Activated naive CD4-positive, alpha-beta T cell treated with anti-CD3 and anti-CD28 coated beads for 36 hours (primary cell): ENCODE measurements around the gene TMED1. TPM values are rescaled to one million over a fixed set of nuclear protein-coding genes. Genes with fewer than 3 reads are reported as not detected.

Experiments used
- CTCF ChIA-PET: fragments of 350-600 bp; sonication (Branson Sonifier 250); formaldehyde crosslinking; loops from one replicate; lab custom pipeline; 2021; ENCODE audit warnings: antibody characterized with exemption; lab: Charles Lee
- DNase-seq: peaks from one replicate; pipeline ENCODE4 v3.0.0-alpha.2; 2020
- H3K27ac Mint-ChIP-seq: one replicate; pipeline ENCODE4 v1.8.0; 2021; ENCODE audit warnings: mild to moderate bottlenecking, mixed read lengths
- H3K27me3 Mint-ChIP-seq: one replicate; pipeline ENCODE4 v1.8.0; 2021; ENCODE audit warnings: low read depth, mixed read lengths
- H3K36me3 Mint-ChIP-seq: one replicate; pipeline ENCODE4 v1.8.0; 2021; ENCODE audit warnings: low read depth, mixed read lengths
- H3K4me1 Mint-ChIP-seq: one replicate; pipeline ENCODE4 v1.8.0; 2021; ENCODE audit warnings: low read depth, mixed read lengths
- H3K4me3 Mint-ChIP-seq: one replicate; pipeline ENCODE4 v1.8.0; 2021; ENCODE audit warnings: mild to moderate bottlenecking, moderate library complexity, mixed read lengths
- H3K9me3 Mint-ChIP-seq: one replicate; pipeline ENCODE4 v1.8.0; 2021; ENCODE audit warnings: mixed read lengths
- intact Hi-C: fragments of 100-400 bp; cut with micrococcal nuclease; formaldehyde crosslinking; loops from one replicate; pipeline ENCODE4 v1.15.1; 2023
- total RNA-seq, 2 experiments: library from RNA; stranded (reverse); gene quantifications; one replicate each; pipeline ENCODE4 v1.2.3, GENCODE V29; 2021

The TMED1 gene
- total RNA-seq, 2 experiments from 2014 or later, result 15.3 to 16.7 TPM

GRCh38 chr19:10828981-10829821, 6.8 kb downstream of the TMED1 start:
- no peaks in the 10 kb centered on the region for H3K4me1 Mint-ChIP-seq
- CTCF ChIA-PET, result interaction anchor here (0.6 to 1.8 kb wide), 5 partner anchors 36 to 183 kb away, joined by 3 to 6 read pairs (median 4); partner anchors contain the start of gene DNM2
- DNase-seq, result peak; percentile 44
- no peaks in the 10 kb centered on the region for H3K9me3 Mint-ChIP-seq
- H3K27ac Mint-ChIP-seq, result no peak overlapping the region
- H3K4me3 Mint-ChIP-seq, result no peak overlapping the region
- peaks cover 8% of the 10 kb centered on the region for H3K36me3 Mint-ChIP-seq
- intact Hi-C loops, result no loop called here
- no peaks in the 10 kb centered on the region for H3K27me3 Mint-ChIP-seq

- no peak overlapping the region for H3K27ac Mint-ChIP-seq
- peaks cover 6% of the 10 kb centered on the region for H3K36me3 Mint-ChIP-seq
- H3K27me3 Mint-ChIP-seq, result no peaks in the 10 kb centered on the region
- H3K4me3 Mint-ChIP-seq, result no peak overlapping the region
- CTCF ChIA-PET, result interaction anchor here (0.7 kb wide), 2 partner anchors 37 to 125 kb away, joined by 3 read pairs; no protein-coding TSS in a partner anchor
- no peaks in the 10 kb centered on the region for H3K4me1 Mint-ChIP-seq
- no peaks in the 10 kb centered on the region for H3K9me3 Mint-ChIP-seq
- intact Hi-C loops, result no loop called here
- no peak for DNase-seq
Measured at GRCh38 chr19:10826846-10827245, 9.2 kb downstream of the TMED1 start.

DNA sequence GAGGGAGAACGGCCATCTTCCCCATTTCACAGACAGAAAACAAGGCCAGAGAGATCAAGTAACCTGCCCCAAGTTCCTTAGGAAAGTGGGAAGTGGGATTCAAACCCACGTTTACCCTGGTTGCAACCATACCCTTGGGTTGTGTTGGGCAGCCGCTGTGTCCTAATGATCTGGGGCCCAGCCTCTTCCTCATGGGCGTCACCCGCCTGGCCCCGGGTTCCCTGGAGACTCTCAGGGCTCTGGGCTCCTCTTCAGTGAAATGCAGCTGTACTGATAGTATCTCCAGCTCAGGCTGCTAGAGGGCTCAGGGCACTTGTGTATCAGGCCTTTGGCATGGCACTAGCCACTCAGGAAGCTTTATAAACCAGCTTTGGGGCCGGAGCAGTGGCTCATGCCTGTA, 9.8 kb downstream of the TMED1 start:
- CTCF ChIA-PET, result interaction anchor here (0.7 kb wide), 1 partner anchor 38 kb away, joined by 3 read pairs; no protein-coding TSS in a partner anchor
- H3K4me1 Mint-ChIP-seq, result no peaks in the 10 kb centered on the region
- intact Hi-C loops, result no loop called here
- no peak overlapping the region for H3K27ac Mint-ChIP-seq
- H3K27me3 Mint-ChIP-seq, result no peaks in the 10 kb centered on the region
- peaks cover 6% of the 10 kb centered on the region for H3K36me3 Mint-ChIP-seq
- no peak for DNase-seq
- H3K4me3 Mint-ChIP-seq, result no peak overlapping the region
- H3K9me3 Mint-ChIP-seq, result no peaks in the 10 kb centered on the region

- no peak overlapping the region for H3K27ac Mint-ChIP-seq
- no peak overlapping the region for H3K4me3 Mint-ChIP-seq
- H3K27me3 Mint-ChIP-seq, result no peaks in the 10 kb centered on the region
- H3K9me3 Mint-ChIP-seq, result no peaks in the 10 kb centered on the region
- H3K36me3 Mint-ChIP-seq, result peaks cover 18% of the 10 kb centered on the region
- DNase-seq, result no peak
- H3K4me1 Mint-ChIP-seq, result no peaks in the 10 kb centered on the region
- intact Hi-C loops, result no loop called here
- CTCF ChIA-PET, result interaction anchor here (0.6 to 1.0 kb wide), 2 partner anchors 30 to 401 kb away, joined by 3 to 4 read pairs; no protein-coding TSS in a partner anchor
Measured at GRCh38 chr19:10823690-10824089, 12.3 kb downstream of the TMED1 start.

DNA sequence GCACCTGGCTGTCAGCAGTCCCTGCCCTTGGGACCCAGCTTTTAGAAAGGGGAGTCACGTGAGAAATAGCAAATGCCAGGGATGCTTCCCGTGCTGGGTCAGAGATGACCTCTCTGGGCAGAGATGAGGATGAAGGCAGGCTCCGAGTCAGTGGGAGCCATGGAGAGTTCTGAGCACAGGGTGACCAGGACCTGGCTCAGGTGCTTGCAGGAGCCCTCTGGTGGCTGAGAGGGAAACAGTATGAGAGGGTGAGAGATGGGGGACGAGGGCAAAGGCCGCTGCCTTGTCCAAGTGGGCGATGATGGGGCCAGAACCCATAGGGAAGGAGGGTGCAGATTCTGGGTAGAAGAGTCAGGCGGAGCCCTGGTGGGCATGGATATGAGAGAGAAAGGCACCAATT, 15.8 kb downstream of the TMED1 start:
- no peaks in the 10 kb centered on the region for H3K9me3 Mint-ChIP-seq
- H3K4me3 Mint-ChIP-seq, result no peak overlapping the region
- peak overlapping the region; percentile 57 for H3K27ac Mint-ChIP-seq
- H3K4me1 Mint-ChIP-seq, result no peaks in the 10 kb centered on the region
- intact Hi-C loops, result loop anchor here (1.0 kb wide), 1 partner anchor 103 kb away; no protein-coding TSS in a partner anchor
- no peaks in the 10 kb centered on the region for H3K27me3 Mint-ChIP-seq
- peaks cover 18% of the 10 kb centered on the region for H3K36me3 Mint-ChIP-seq
- CTCF ChIA-PET, result interaction anchor here (0.7 to 1.8 kb wide), 6 partner anchors 24 to 118 kb away, joined by 3 to 13 read pairs (median 4); partner anchors contain the start of gene DNM2
- peak; percentile 33 for DNase-seq

GRCh38 chr19:10819124-10820060, 16.6 kb downstream of the TMED1 start:
- DNase-seq, result no peak
- H3K9me3 Mint-ChIP-seq, result no peaks in the 10 kb centered on the region
- H3K27me3 Mint-ChIP-seq, result no peaks in the 10 kb centered on the region
- peak overlapping the region; percentile 5 for H3K27ac Mint-ChIP-seq
- peaks cover 18% of the 10 kb centered on the region for H3K36me3 Mint-ChIP-seq
- intact Hi-C loops, result loop anchor here (1.0 kb wide), 1 partner anchor 102 kb away; no protein-coding TSS in a partner anchor
- no peaks in the 10 kb centered on the region for H3K4me1 Mint-ChIP-seq
- CTCF ChIA-PET, result interaction anchor here (1.2 kb wide), 1 partner anchor 102 kb away, joined by 4 read pairs; the partner anchor contains the start of gene DNM2
- H3K4me3 Mint-ChIP-seq, result no peak overlapping the region

- Mint-ChIP-seq H3K36me3 (peaks cover 18% of the 10 kb centered on the region), H3K4me1 (no peaks in the 10 kb centered on the region), H3K4me3 (no peak overlapping the region), H3K27me3 (no peaks in the 10 kb centered on the region), H3K27ac (no peak overlapping the region), H3K9me3 (no peaks in the 10 kb centered on the region)
- CTCF ChIA-PET, result interaction anchor here (0.7 to 1.2 kb wide), 2 partner anchors 61 to 101 kb away, joined by 3 to 4 read pairs; partner anchors contain the start of gene DNM2
- no peak for DNase-seq
- intact Hi-C loops, result no loop called here
Measured at GRCh38 chr19:10818301-10819123, 17.5 kb downstream of the TMED1 start.

GRCh38 chr19:10817291-10818038, 18.5 kb downstream of the TMED1 start:
- Mint-ChIP-seq H3K4me1 (peaks cover 6% of the 10 kb centered on the region), H3K27ac (no peak overlapping the region), H3K36me3 (peaks cover 18% of the 10 kb centered on the region), H3K4me3 (no peak overlapping the region), H3K27me3 (no peaks in the 10 kb centered on the region), H3K9me3 (no peaks in the 10 kb centered on the region)
- DNase-seq, result no peak
- CTCF ChIA-PET, result no interaction called here
- intact Hi-C loops, result no loop called here

DNA sequence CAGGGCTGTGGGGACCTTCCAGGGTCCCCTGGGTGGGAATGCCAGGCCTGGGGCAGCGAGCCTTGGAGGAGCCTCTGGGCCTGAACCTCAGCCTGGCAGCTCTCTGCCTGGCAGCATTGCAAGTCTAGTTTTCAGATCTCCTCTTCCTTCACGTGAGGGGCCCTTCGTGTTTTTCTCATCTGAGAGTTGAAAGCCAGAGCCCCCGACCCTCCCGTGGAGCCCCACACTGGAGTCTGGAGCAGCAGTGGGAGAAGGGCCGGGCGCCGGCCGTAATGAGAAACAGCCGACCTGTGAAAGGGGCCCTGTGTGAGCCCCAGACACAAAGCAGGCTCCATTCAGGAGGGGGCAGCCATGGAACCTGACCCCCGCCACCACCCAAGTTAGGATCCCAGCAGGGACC, 19.3 kb downstream of the TMED1 start:
- Mint-ChIP-seq H3K27me3 (no peaks in the 10 kb centered on the region), H3K27ac (peak overlapping the region; percentile 53), H3K36me3 (peaks cover 18% of the 10 kb centered on the region), H3K4me3 (no peak overlapping the region), H3K9me3 (no peaks in the 10 kb centered on the region), H3K4me1 (peaks cover 6% of the 10 kb centered on the region)
- no peak for DNase-seq
- intact Hi-C loops, result no loop called here
- CTCF ChIA-PET, result no interaction called here

DNA sequence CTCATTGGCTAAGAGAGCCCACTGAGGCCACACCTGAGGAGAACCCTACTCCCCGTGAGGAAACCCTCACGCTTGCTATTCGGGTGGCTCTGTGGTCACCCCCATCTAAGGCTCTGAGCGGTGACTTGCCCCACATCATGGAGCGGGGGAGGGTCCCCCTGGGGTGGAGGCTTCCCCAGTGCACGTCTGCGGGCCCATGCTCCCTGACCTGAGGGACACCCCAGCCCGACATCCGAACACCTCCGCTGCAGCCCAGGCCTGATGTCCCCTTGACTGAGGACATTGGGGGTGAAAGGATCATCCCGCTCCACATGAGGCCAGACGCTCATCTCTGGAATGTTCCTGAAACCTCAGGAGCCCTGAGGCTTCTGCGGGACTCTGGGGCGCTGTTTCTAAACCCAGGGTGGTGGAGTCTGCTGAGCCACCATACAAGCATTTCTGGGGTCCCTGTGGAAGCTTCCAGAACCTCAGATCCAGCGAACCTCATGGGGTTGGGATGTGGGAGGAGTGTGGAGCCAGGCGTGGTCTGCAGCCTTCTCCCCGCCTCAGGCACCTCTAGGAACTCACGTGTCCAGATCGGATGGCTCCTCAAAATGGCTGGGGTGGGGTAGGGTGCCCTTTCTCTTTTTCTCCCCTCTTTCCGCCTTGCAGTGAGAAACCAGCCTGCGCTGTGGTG, 19.9 kb downstream of the TMED1 start:
- Mint-ChIP-seq H3K4me1 (peaks cover 6% of the 10 kb centered on the region), H3K36me3 (peaks cover 18% of the 10 kb centered on the region), H3K27ac (peak overlapping the region; percentile 53), H3K4me3 (no peak overlapping the region), H3K9me3 (no peaks in the 10 kb centered on the region), H3K27me3 (no peaks in the 10 kb centered on the region)
- intact Hi-C loops, result no loop called here
- DNase-seq, result no peak
- CTCF ChIA-PET, result no interaction called here
